ENCODE data around the gene SUPT20HL2. TPM values are rescaled to one million over a fixed set of nuclear protein-coding genes. Genes with fewer than 3 reads are reported as not detected.

Gene SUPT20HL2
- total and polyA plus RNA-seq, 2 experiments from 2014 or later, result 0.08 TPM; not detected in 1

DNA sequence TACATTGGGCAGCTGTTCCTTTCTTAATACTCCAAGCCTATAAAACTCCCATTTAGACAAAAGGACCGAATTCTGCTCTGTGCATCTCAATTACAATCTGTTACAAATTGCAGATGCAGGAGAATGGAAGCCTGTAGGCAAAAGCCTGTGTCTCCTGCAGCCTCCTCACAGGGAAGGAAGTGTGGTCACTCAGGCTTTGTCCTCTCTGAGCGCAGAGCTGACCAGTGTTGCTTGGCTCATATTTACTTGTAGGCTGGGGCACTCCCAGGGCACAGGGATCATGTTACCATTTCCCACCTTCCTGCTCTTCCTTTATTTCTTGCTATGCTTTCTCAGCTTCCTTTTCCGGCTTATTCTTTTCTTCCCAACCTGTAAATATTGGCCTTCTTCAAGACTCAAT is 15.7 kb downstream of the SUPT20HL2 start:
- Mint-ChIP-seq H3K4me3 (no peak overlapping the region), H3K4me1 (peaks cover 16% of the 10 kb centered on the region), H3K27ac (peak overlapping the region; percentile 36; the same call in 1 of the 2 replicates), H3K27me3 (ENCODE audit: insufficient read depth, low read depth, poor library complexity) (no peaks in the 10 kb centered on the region), H3K36me3 (ENCODE audit: low read depth) (no peaks in the 10 kb centered on the region), H3K9me3 (no peaks in the 10 kb centered on the region)
- ATAC-seq (peak; percentile 57; the same call in 2 of the 3 replicates), DNase-seq (ENCODE audit: low spot score) (no peak)
- H3K4me3 ChIP-seq, result no peak overlapping the region
- H3F3A ChIP-seq (replicated peaks; ENCODE audit: low read depth), result no peaks in the 10 kb centered on the region
- H3K27me3 ChIP-seq (ENCODE audit: insufficient read depth), result no peaks in the 10 kb centered on the region
- H3K36me3 ChIP-seq (ENCODE audit: insufficient read depth), result no peaks in the 10 kb centered on the region
- no peaks in the 10 kb centered on the region for H4K20me1 ChIP-seq (replicated peaks; ENCODE audit: insufficient read depth)
- H3K27ac ChIP-seq (ENCODE audit: low read depth), result no peak overlapping the region
- H3K4me1 ChIP-seq (ENCODE audit: insufficient read depth), result peaks cover 8% of the 10 kb centered on the region; the same call in 1 of the 2 replicates
- no peaks in the 10 kb centered on the region for H3K79me2 ChIP-seq (replicated peaks; ENCODE audit: insufficient read depth)
- H3K4me2 ChIP-seq, result peak overlapping the region; percentile 43; the same call in 1 of the 2 replicates
- no peaks in the 10 kb centered on the region for H3K9me2 ChIP-seq (ENCODE audit: insufficient read depth)
- TF ChIP-seq, protein P1, sequence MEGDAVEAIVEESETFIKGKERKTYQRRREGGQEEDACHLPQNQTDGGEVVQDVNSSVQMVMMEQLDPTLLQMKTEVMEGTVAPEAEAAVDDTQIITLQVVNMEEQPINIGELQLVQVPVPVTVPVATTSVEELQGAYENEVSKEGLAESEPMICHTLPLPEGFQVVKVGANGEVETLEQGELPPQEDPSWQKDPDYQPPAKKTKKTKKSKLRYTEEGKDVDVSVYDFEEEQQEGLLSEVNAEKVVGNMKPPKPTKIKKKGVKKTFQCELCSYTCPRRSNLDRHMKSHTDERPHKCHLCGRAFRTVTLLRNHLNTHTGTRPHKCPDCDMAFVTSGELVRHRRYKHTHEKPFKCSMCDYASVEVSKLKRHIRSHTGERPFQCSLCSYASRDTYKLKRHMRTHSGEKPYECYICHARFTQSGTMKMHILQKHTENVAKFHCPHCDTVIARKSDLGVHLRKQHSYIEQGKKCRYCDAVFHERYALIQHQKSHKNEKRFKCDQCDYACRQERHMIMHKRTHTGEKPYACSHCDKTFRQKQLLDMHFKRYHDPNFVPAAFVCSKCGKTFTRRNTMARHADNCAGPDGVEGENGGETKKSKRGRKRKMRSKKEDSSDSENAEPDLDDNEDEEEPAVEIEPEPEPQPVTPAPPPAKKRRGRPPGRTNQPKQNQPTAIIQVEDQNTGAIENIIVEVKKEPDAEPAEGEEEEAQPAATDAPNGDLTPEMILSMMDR (conservative IDR thresholded peaks at IDR 0.05; ENCODE audit: low read depth in 2 of 2), result no peak
- TF ChIP-seq CREB1 (CRISPR knock-in tag; IDR thresholded peaks at IDR 0.05; ENCODE audit: low read depth) (no peak), EZH2 (IDR thresholded peaks at IDR 0.05; ENCODE audit: low read depth, unreplicated experiment) (no peak), STAT1 (IDR thresholded peaks at IDR 0.05; ENCODE audit: unreplicated experiment) (no peak), POLR2AphosphoS5 (IDR thresholded peaks at IDR 0.05; ENCODE audit: low read depth) (no peak), ZNF114 (CRISPR knock-in tag; IDR thresholded peaks at IDR 0.05) (no peak), ZNF331 (CRISPR knock-in tag; IDR thresholded peaks at IDR 0.05; ENCODE audit: low read depth) (no peak), JUNB (IDR thresholded peaks at IDR 0.05; ENCODE audit: unreplicated experiment) (no peak), EZH2phosphoT487 (IDR thresholded peaks at IDR 0.05; ENCODE audit: unreplicated experiment) (no peak), NANOG (IDR thresholded peaks at IDR 0.05; ENCODE audit: borderline replicate concordance) (no peak)
- TF ChIP-seq, protein P2, sequence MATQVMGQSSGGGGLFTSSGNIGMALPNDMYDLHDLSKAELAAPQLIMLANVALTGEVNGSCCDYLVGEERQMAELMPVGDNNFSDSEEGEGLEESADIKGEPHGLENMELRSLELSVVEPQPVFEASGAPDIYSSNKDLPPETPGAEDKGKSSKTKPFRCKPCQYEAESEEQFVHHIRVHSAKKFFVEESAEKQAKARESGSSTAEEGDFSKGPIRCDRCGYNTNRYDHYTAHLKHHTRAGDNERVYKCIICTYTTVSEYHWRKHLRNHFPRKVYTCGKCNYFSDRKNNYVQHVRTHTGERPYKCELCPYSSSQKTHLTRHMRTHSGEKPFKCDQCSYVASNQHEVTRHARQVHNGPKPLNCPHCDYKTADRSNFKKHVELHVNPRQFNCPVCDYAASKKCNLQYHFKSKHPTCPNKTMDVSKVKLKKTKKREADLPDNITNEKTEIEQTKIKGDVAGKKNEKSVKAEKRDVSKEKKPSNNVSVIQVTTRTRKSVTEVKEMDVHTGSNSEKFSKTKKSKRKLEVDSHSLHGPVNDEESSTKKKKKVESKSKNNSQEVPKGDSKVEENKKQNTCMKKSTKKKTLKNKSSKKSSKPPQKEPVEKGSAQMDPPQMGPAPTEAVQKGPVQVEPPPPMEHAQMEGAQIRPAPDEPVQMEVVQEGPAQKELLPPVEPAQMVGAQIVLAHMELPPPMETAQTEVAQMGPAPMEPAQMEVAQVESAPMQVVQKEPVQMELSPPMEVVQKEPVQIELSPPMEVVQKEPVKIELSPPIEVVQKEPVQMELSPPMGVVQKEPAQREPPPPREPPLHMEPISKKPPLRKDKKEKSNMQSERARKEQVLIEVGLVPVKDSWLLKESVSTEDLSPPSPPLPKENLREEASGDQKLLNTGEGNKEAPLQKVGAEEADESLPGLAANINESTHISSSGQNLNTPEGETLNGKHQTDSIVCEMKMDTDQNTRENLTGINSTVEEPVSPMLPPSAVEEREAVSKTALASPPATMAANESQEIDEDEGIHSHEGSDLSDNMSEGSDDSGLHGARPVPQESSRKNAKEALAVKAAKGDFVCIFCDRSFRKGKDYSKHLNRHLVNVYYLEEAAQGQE (IDR thresholded peaks at IDR 0.05; ENCODE audit: unreplicated experiment), result no peak
- TF ChIP-seq, protein P3, sequence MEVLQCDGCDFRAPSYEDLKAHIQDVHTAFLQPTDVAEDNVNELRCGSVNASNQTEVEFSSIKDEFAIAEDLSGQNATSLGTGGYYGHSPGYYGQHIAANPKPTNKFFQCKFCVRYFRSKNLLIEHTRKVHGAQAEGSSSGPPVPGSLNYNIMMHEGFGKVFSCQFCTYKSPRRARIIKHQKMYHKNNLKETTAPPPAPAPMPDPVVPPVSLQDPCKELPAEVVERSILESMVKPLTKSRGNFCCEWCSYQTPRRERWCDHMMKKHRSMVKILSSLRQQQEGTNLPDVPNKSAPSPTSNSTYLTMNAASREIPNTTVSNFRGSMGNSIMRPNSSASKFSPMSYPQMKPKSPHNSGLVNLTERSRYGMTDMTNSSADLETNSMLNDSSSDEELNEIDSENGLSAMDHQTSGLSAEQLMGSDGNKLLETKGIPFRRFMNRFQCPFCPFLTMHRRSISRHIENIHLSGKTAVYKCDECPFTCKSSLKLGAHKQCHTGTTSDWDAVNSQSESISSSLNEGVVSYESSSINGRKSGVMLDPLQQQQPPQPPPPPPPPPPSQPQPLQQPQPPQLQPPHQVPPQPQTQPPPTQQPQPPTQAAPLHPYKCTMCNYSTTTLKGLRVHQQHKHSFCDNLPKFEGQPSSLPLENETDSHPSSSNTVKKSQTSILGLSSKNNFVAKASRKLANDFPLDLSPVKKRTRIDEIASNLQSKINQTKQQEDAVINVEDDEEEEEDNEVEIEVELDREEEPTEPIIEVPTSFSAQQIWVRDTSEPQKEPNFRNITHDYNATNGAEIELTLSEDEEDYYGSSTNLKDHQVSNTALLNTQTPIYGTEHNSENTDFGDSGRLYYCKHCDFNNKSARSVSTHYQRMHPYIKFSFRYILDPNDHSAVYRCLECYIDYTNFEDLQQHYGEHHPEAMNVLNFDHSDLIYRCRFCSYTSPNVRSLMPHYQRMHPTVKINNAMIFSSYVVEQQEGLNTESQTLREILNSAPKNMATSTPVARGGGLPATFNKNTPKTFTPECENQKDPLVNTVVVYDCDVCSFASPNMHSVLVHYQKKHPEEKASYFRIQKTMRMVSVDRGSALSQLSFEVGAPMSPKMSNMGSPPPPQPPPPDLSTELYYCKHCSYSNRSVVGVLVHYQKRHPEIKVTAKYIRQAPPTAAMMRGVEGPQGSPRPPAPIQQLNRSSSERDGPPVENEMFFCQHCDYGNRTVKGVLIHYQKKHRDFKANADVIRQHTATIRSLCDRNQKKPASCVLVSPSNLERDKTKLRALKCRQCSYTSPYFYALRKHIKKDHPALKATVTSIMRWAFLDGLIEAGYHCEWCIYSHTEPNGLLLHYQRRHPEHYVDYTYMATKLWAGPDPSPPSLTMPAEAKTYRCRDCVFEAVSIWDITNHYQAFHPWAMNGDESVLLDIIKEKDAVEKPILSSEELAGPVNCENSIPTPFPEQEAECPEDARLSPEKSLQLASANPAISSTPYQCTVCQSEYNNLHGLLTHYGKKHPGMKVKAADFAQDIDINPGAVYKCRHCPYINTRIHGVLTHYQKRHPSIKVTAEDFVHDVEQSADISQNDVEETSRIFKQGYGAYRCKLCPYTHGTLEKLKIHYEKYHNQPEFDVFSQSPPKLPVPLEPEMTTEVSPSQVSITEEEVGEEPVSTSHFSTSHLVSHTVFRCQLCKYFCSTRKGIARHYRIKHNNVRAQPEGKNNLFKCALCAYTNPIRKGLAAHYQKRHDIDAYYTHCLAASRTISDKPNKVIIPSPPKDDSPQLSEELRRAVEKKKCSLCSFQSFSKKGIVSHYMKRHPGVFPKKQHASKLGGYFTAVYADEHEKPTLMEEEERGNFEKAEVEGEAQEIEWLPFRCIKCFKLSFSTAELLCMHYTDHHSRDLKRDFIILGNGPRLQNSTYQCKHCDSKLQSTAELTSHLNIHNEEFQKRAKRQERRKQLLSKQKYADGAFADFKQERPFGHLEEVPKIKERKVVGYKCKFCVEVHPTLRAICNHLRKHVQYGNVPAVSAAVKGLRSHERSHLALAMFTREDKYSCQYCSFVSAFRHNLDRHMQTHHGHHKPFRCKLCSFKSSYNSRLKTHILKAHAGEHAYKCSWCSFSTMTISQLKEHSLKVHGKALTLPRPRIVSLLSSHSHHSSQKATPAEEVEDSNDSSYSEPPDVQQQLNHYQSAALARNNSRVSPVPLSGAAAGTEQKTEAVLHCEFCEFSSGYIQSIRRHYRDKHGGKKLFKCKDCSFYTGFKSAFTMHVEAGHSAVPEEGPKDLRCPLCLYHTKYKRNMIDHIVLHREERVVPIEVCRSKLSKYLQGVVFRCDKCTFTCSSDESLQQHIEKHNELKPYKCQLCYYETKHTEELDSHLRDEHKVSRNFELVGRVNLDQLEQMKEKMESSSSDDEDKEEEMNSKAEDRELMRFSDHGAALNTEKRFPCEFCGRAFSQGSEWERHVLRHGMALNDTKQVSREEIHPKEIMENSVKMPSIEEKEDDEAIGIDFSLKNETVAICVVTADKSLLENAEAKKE (CRISPR knock-in tag; IDR thresholded peaks at IDR 0.05), result no peak
- TF ChIP-seq, protein P4, sequence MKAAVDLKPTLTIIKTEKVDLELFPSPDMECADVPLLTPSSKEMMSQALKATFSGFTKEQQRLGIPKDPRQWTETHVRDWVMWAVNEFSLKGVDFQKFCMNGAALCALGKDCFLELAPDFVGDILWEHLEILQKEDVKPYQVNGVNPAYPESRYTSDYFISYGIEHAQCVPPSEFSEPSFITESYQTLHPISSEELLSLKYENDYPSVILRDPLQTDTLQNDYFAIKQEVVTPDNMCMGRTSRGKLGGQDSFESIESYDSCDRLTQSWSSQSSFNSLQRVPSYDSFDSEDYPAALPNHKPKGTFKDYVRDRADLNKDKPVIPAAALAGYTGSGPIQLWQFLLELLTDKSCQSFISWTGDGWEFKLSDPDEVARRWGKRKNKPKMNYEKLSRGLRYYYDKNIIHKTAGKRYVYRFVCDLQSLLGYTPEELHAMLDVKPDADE (IDR thresholded peaks at IDR 0.05), result no peak
- no peak overlapping the region for H2AFZ ChIP-seq

Data from GM23338 (cell line).